GM18520 (cell line): ENCODE data around the gene BBS9.

Experiments used
- ATAC-seq: cut with Tn5 transposase; IDR thresholded peaks from one replicate; pipeline ENCODE4 v1.9.1; 2021; ENCODE audit not compliant: unreplicated experiment

The BBS9 gene

DNA sequence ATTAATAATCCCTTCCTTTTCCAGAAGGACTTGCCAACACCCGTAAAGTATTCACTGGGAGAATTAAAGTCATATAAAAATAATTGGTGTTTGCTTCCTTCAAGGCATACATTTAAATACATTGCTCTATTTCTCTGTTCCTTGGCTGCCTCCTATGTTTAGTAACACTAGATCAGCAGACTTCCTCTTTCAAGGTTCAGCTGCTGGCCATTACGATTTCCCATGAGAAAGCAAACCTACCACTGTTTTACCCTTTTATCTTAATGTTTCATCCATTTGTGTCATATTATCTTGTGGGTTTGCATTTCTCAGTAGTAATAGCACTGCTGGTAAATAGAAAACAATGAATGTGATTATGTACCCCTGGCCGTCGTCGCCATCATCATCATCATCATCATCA lies 462.1 kb downstream of the BBS9 start:
- ATAC-seq = no peak

DNA sequence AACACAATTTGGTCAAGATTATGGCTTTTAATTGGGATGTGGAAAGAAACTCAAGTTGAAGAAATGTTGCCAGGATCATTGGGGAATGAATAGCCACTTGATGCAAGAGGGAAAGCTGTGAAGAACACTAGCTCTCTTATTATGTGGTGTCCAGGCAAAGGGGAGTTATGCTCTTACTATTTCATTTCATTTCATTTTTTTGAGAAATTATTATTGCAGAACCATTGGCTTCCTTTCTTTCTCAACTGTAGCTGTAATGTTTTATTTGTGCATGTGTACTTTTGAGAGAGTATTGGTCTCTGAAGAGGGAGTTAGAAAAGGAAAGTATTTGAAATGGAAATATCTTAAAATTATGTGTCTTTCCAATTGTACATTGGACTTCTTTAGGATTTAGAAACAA lies 463.4 kb downstream of the BBS9 start:
- ATAC-seq = no peak

DNA sequence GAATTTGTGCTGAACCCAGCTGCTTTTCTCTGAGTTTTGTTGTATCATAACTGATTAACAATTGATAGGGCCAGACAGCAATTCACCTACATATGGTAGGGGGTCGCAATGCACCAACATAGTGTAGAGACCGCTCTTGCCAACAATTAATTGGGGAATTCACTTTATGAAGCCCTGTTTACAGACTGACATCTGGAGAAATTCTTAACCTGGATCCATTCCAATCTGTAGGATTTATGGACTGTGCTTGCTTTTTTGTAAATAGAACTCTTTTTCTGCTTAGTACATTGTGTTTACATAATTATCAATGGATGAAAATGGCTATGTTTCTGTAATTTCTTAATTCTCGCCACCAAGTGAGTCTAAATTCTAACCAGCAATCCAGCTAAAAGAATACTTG lies 464.2 kb downstream of the BBS9 start:
- ATAC-seq = no peak

DNA sequence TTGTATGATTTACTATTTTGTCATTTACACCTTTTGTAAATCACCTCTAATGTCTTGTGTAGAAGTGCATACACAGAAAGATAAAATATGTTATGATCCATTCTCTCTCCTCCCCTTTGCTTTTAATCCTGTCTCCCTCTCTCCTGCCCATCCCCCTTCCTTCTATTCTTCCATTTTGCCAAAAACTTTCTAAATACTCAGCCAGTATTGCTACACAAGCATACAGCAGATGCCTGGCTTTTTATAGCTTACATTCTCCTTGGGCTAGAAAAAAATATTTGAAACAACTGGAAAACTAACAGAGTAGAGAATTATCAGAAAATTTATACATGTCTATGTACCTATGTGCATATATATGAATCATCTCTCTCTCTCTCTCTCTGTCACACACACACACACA lies 467.3 kb downstream of the BBS9 start:
- ATAC-seq = no peak

DNA sequence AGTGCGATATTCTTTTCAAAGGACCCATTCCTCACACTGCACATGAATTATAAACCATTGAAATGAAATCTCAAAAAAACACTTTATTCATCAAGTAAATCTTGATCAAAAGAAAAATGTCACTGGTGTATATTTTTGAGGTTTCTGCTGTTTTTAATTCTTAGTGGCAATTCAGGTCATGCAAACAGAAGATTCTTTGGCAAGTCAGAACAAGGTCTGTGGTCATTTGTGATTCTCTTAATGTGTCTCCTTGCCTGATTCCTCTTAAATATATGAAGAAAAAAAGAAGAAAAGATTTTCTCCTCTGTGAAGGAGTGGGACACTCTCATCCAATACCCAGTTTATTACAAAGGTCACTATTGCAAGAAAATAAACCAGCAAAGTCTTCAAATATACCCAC lies 467.8 kb downstream of the BBS9 start:
- ATAC-seq = no peak

DNA sequence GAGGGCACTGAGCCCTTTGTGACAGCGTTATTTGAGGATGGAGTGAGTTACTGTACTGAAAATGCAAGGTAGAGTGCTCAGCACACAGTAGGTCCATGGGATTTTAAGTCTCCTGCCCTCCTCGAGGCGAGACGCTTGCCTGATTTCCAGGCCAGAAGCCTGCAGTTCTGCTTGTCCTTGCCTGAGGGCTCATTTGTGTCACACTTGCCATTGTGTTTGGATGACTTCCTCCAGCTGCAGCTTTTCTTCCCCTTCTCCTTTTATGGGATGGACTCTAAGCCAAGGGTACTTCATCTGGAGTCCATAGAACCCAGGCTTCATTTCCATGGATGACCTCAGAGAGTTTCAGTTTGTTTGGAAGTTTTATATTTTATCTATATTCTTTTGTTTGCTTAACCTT lies 471.7 kb downstream of the BBS9 start:
- no peak for ATAC-seq

DNA sequence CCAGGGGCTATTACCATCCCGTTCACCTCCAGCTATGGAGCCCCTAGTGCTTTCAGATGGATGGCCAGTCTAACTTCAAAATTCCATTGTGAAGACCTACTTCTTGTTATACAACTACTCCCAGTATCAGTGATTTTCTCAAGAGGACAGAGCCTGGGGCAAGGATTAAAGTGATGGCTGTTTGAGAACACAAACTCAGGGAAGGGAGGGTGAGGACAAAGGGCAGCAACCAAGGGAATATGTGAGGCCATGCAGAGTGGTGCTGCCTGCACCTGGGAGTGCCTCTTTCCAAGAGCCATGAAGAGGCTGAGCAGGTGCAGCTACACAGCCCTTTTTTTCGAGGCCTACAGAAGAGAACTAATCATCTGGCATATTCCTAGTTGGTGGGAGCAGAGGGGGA lies 472.5 kb downstream of the BBS9 start:
- ATAC-seq = no peak

DNA sequence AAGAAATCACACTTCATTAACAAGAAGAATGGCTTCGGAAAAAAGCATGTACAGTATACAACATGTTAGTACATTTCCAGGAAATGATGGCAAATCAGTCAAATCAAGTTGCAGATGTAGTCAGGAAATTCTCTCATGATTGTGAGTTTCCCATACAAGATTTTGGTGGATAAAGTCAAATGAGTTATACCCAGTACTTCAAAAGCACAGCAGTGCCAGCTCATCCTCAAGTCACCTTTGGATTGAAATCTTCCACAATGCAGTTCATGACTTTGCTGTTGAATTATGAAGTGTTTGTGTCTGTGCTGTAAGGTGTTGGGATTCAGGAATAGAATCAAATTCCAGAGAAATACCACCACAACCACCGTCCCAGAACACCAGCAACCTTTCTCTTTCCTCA lies 474.7 kb downstream of the BBS9 start:
- no peak for ATAC-seq

DNA sequence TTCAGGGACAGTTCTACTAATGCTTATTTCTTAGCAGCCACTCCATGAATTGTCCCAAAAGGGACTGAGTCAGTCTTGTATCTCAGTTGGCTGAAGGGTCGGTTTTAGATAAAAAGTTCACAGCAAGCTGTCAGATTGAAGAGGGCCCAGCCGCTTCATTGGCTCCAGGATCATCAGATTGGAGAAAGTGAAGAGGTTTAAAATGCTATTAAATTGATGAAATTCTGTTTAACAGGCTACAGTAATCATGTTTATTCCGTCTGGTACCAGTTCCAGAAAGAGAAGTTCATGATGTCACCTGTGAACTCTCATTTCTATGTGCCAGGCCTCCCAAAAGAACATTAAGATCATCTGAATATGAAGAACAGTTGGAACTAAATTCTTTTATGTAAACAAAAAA lies 481.6 kb downstream of the BBS9 start:
- ATAC-seq = no peak

DNA sequence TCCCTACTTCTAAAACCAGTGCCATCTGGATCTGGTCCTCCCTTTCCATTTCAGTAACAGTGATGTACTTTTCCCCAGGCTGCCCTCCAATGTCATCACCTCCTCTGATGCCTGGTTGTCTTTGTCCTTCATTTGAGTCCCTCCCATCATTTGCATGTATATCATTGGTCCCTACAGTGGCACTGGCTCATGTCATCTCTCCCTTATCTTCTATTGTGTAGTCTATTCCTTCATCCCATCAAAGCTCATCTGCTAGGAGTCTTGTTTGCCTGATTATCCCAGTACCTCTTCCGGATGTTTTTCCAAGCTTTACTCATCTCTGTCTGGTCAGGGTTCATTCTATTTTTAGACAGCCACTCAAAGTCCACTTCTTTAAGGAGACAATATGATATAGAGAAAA lies 483.1 kb downstream of the BBS9 start:
- no peak for ATAC-seq

DNA sequence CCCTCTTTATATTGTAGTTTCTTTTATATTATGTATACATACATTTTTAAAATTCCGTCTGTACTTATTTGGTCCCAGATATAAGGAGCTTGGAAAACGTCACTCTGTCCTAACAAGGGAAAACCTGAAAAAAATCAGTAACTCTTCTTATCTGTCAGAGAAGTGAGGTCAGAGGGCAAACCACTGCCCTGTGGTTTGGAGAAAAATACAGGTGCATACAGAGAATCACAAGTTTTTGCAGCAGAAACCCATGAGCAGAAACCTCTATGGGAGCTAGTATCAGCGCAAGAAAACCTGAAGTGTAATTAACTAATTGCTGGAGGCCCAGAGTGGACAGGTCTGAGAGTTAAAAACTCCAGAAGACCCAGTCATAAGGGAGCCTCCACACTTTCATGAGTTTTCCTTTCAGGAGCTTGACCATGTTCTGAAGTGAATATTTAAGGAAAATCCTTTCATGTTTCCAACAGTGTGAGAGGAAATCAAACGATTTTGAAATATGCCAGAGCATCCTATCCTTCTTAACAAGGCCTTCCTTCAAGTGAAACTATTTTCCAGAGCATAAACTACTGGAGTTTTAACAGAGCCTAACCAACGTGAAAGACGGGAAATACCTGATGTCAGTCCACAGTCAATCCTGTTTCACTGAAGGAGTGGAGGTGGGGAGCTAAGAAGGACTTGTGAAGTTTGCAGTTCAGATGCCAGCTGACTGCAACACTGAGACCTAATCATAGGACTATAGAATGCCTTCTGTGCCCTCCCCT lies 485.2 kb downstream of the BBS9 start:
- no peak for ATAC-seq

DNA sequence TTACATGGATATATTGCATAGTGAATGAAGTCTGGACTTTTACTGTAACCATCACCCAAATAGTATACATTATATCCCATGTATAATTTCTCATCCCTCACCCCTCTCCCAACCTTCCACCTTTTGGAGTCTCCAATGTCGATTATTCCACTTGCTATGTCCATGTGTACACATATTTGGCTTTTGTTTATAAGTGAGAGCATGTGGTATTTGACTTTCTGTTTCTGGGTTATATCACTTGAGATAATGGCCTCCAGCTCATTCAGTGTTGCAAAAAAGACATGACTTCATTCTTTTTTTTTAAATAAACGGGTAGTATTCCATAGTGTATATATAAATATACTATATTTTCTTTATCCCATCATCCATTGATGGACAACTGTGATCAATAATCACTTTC lies 487.4 kb downstream of the BBS9 start:
- ATAC-seq = no peak

DNA sequence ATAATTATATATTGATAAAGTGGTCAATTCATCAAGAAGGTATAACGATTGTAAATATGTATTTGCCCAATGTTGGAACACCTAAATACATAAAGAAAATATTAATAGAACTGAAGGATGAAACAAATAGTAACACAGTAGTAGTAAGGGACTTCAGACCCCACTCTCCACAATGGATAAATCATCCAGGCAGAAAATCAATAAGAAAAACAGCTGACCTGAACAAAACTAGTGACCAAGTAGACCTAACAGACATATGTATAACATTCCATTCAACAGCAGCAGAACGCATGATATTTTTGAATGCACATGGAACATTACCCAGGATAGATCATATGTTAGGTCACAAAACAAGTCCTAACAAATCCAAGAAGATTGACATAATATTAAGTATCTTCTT lies 489.9 kb downstream of the BBS9 start:
- no peak for ATAC-seq

DNA sequence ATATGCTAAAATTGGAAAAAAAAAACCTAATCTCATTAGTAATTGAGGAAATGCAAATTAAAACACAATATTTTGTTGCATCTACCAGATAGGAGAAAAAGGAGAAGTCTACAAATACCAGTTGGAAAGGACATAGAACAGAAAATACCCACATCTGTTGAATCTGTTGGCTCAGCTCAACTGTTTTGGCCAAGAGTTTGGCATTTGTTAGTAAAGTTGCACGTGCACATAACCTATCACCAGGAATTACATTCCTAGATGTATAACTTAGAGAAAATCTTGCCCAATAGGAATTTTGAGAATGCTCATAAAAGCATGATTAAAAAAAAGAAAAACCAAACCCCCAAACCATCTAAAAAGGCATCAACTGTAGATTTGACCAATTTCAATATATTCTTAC lies 493.9 kb downstream of the BBS9 start:
- no peak for ATAC-seq

DNA sequence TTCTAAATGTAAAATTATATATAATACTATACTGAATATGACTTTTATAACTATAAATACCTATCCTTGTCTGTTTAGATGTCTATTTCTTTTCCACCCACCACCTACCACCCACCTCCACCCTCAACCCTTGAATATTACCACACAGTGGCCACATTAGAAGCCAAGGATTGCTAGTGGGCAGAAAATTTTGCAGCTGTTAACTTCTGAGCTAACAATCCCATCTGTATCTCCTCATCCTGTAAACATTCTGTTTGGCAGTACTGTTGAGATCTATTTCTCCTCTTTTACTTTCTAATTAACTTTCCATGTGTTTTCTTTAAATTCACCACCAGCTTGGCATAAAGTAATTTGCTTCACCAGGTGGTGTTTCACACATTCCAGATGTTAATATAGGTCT lies 494.9 kb downstream of the BBS9 start:
- ATAC-seq = no peak

DNA sequence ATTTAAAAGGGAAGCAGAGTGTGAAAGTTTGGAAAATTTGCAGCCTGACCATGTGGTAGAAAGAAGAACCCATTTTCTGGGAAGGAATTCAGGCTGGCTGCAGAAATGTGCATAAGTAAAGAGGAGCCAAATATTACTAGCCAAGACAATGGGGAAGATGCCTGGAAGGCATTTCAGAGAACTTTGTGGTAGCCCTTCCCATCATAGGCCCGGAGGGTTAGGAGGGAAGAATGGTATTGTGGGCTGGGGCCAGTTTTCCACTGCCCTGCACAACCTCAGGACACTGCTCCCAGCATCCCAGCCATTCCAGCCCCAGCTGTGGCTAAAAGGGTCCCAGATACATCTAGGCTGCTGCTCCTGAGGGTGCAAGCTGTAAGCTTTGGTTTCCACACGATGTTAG lies 497.5 kb downstream of the BBS9 start:
- ATAC-seq = no peak

DNA sequence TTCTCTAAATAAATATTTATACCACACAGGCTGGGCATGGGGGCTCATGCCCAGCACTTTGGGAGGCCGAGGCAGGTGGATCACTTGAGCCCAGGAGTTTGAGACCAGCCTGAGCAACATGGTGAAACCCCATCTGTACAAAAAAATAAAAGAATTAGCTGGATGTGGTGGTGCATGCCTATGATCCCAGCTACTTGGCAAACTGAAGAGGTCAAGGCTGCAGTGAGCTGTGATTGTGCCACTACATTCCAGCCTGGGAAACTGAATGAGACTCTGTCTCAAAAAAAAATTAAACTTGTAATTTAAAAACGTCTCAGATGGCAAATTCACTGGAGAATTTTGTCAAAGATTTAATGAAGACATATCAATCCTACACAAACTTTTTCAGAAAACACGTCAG lies 498.4 kb downstream of the BBS9 start:
- ATAC-seq = no peak

DNA sequence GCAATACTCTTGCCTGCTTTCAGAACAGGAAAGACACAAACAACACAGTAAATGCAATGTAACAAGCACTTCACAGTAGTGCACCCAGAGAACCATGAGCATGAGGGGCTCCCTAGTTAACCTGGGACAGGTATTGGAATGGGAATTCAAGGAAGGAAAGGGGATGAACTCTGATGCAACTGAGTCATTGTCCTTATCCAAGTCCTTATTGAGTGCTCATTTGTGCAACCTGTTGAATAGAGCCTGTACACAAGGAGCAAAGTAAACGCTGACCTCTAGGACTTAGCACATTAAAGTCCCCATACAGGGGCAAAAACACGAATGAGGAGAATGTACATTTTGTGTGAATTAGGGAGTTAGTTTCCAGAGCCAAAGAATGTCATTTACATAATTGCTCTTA lies 499.5 kb downstream of the BBS9 start:
- ATAC-seq = no peak

DNA sequence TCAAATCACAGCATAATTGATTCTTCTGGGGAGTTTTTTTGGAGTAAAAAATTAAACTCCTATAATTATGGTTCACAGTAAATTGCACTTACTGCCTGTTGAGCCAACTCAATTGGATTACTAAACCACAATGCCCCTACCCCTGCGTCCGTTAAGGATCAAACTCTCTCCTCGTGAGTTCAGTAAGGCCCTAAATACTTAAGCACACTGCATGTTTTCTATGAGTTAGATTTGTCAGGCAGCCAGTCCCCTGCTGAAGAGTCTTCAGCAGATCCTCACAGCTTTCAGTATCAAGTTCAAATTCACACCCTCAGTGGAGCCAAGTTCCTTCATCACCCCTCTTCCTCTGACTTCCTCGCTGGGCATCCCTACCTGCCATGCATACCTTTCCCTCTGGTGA lies 501.0 kb downstream of the BBS9 start:
- ATAC-seq = no peak

DNA sequence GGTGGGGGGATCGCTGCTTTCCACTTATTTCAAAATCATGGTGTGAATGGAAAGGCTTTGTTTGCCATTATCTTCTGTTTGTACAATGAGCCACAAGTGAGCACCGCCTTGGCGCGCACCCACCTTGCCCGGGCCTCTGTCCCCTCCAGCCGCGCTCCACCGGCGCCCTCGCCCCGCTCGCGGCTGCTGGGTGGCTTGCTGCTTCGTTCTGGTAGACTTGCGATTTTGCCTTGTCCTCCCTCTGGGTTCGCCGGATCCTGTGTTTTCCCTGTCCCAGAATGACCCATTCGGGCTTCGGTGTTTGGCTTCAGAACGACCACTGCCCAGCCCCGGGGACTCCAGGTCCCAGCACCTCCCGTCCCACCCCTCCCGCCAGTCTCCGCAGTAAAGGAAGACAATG lies 503.0 kb downstream of the BBS9 start:
- ATAC-seq = no peak

DNA sequence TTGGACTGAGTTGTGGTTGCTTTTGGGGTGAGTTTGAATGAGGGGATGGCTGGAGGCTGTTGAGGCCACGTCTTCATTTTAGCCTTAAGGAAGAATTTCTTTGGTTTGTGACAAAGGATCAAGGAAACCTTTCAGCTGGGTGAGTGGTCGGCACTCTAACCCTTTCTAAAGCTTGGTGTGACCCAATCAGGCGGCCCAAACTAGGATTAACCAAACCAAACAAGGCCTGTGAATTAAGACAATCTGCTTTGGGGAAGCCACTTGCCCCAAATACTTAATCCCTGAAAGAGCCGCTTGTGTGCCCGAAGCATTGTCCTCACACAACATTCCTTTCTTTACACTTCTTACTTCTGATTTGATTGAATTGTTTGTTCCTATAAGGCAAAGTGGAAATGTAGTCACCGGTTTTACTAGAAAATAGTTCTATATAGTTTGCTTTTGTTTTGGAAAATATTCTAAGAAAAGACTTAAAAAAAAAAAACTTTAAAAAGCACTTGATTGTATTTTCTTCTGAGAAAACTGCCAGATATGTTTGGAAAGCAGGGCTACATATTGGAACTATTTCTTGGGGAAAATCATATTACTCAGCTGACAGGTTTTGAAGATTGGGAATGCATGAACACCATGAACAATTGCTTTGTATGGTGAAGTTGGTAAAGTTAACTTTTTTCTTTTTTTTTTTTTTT lies 503.6 kb downstream of the BBS9 start:
- no peak for ATAC-seq

DNA sequence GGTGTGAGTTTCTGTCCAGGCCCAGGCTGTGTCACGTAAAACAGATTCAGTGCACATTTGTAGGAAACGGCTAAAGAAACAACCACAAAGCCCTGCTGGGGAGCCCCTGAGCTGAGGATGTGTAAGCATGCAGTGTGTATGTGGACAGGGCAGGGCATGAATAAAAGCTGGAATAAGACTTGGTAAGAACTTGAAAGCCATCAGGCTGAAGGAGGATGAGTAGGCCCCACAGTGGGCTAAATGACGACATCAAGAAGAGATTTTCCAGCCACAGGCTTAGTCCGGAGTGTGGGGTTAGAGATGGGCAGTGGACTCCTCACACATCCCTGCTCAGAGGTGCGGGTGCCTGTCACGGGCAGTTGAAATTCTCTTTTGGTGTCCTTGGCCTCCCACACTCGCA lies 505.2 kb downstream of the BBS9 start:
- ATAC-seq = no peak

DNA sequence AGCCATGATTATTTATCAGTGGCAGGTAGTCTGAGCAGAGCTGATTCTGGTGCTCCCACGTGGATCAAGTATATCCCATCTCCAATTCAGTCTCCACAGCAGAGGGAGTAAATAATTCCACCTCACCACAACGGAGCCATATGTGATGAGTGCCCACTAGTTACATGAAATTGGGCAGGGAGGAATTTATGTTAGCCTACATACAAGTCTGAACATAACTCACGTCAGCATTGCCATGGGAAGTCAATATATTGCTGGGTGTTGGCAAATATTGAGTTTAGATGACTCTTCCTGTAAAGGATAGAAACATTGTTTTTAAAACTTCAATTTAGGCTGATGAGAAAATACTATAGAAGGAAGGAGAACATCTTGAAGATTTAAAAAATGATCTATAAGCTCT lies 507.0 kb downstream of the BBS9 start:
- no peak for ATAC-seq
